Stimulated activated CD8-positive, alpha-beta memory T cell treated with anti-CD3 and anti-CD28 coated beads, Interleukin-12 subunit alpha, Interleukin-12 subunit beta, amount 100 ng/mL, for 24 hours (primary cell): ENCODE data around the gene SNX15.

Experiments used
- DNase-seq: peaks from one replicate; pipeline ENCODE4 v3.0.0-alpha.2; 2020; ENCODE audit errors: extremely low read depth

SNX15 gene

DNA sequence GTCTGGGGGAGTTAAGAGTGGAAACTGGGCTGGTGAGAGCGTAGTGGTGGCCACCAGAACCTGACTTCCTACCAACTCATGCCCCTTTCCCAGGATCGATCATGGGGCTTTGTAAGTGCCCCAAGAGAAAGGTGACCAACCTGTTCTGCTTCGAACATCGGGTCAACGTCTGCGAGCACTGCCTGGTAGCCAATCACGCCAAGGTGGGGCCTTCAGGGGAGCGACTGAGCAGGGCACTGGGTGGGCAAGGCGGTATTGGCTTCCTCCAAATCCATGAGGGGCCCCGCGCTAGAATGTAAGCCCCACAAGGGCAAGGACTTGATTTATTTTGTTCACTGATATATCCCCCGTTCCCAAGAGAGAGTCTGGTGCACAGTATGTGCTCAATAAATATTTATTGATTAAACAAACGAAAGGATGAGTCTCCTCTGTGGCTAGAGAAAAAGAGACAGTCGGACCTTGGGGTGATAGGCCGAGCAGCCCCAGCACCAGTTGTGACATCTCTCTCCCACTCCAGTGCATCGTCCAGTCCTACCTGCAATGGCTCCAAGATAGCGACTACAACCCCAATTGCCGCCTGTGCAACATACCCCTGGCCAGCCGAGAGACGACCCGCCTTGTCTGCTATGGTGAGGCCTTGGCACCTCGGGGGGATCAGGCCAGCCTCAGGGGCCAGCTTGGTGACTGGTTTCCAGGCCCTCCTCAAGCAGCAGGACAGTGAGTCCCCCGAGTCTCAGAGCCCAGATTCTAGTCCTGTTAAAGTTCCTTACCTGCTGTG lies 57.5 kb downstream of the SNX15 start:
- DNase-seq = no peak

DNA sequence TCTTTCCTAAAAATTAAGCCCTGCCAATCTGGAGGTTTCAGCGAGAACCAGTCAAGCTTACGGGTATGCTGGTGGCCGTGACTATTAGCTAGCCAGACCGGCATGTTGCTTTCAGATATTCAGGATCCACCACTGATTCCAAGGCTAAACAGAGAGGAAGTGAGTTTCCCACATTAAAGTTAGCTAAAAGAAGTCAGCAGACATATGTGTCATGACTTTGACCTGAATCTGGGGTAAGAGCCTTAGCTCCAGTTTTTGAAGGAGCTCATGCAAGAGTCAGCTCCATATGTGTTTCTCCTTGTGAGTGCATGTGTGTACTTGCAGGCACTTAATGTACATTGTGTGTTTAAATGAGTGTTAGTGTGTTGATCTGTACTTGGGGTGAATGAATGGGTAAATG lies 58.2 kb downstream of the SNX15 start:
- no peak for DNase-seq

DNA sequence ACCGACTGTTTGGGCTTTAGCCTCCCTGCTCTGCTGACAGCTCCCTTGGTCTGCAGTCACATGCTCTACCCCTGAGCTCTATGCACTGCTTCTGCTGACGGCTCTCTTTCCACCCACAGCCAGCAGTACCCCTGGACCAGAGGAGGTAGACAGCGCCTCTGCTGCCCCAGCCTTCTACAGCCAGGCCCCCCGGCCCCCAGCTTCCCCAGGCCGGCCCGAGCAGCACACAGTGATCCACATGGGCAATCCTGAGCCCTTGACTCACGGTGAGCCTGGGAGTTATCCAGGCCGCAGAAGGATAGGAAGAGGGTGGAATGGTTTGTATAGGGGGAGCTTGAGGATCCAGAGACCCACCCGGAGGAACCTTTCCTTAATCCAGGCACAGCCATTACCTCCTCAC lies 59.6 kb downstream of the SNX15 start:
- no peak for DNase-seq

DNA sequence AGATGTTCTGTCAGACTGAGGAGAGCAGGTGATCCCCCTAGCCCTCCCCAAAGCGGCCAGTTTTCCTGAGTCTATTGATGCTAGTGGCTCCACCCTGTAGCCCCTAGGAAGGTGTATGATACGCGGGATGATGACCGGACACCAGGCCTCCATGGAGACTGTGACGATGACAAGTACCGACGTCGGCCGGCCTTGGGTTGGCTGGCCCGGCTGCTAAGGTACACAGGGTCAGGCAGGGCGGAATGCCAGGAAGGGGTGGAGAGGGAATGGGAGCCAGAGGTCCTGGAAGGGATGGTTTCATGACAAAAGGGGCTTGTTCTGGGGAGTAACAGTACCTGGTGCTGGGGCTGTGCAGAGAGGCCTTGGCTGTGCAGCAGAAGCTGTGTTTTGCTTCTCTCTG lies 60.0 kb downstream of the SNX15 start:
- DNase-seq = no peak

DNA sequence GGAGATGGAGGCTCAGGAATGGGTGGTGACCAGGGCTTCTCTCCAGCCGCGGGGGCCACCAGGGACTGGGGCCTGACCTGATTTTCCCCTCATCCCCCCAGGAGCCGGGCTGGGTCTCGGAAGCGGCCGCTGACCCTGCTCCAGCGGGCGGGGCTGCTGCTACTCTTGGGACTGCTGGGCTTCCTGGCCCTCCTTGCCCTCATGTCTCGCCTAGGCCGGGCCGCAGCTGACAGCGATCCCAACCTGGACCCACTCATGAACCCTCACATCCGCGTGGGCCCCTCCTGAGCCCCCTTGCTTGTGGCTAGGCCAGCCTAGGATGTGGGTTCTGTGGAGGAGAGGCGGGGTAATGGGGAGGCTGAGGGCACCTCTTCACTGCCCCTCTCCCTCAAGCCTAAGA lies 60.6 kb downstream of the SNX15 start:
- no peak for DNase-seq

DNA sequence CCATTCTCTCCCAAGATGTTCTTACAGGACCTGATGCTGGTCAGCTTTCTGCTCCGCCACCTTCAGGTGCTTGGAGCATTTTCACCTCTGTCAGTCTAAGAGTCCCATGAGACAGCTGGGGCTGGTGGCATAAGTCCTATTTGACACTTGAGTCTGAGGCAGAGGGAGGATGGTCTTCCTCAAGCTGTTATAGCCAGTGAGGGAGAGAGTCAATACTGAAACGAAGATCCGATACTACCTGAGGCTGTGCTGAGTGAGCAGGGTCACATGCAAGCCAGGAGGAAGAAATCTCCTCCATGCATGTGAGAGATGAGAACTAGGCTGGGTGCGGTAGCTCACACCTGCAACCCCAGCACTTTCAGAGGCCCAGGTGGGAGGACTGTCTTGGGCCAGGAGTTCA lies 62.4 kb downstream of the SNX15 start:
- no peak for DNase-seq
